ENCODE results near the gene OR2V1.
A peak's percentile ranks its signal among the peaks of the same experiment; 100 is the strongest.

The OR2V1 gene

DNA sequence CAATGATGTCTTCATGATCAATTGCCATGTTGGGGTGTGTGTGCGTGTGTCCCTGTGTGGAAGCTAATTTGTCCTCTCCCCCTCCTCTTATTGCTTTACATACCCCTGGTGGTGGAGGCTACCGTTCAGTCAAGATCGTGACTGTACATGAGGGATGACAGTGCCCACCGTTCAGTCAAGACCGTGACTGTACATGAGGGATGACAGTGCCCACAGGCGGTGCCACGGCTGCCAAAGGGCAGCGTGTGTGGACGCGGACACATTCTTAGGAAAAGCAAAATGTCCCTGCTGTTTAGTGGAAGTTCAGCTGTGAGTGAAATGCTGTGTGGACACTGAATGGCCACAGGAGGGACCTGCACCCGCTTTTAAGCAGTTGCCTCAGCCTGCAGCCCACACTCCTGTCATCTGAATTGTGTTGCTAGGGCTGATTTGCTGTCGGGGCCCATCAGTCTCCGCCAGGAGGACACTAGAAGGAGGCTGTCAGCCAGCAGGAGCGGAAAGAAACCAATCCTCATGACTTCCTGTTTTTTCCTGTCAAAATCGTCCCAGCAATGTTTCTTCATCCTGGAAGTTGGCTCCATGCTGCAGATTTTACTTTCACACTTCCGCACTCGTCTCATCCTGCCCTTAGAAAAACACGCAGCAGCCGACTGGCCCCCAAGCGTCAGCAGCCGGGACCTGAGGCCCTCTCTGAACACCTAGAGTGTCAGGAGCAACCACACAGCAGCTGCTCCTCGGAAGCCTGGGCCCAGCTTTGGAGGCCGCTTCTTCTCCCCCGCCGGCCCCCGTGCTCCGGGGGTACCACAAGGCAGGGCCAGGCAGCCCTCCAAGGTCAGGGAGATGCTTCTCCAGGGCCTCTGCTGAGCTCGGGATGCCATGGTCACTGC, 9.1 kb downstream of the OR2V1 start:
- TF ChIP-seq, protein P1, sequence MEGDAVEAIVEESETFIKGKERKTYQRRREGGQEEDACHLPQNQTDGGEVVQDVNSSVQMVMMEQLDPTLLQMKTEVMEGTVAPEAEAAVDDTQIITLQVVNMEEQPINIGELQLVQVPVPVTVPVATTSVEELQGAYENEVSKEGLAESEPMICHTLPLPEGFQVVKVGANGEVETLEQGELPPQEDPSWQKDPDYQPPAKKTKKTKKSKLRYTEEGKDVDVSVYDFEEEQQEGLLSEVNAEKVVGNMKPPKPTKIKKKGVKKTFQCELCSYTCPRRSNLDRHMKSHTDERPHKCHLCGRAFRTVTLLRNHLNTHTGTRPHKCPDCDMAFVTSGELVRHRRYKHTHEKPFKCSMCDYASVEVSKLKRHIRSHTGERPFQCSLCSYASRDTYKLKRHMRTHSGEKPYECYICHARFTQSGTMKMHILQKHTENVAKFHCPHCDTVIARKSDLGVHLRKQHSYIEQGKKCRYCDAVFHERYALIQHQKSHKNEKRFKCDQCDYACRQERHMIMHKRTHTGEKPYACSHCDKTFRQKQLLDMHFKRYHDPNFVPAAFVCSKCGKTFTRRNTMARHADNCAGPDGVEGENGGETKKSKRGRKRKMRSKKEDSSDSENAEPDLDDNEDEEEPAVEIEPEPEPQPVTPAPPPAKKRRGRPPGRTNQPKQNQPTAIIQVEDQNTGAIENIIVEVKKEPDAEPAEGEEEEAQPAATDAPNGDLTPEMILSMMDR (conservative IDR thresholded peaks at IDR 0.05; ENCODE audit: low read length): no peak
- DNase-seq (ENCODE audit: low read depth): no peak
- H3K4me3 ChIP-seq (ENCODE audit: low read length): no peak overlapping the region

DNA sequence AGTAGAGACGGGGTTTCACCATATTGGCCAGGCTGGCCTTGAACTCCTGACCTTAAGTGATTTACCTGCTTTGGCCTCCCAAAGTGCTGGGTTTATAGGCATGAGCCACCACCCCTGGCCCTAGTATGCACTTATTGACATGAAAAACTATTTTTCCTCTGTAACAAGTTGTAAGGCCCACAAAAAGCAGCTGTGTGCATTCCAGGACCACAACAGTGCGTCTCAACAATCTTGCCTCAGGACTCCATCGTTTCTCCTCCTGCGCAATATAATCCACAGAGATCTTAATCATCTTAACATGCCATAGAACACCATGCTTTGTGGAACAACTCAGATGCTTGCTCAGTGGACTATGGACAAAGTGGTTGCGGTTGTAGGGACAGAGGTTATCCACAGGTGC, 10.2 kb downstream of the OR2V1 start:
- TF ChIP-seq, protein P1 (conservative IDR thresholded peaks at IDR 0.05; ENCODE audit: low read length): no peak
- H3K4me3 ChIP-seq (ENCODE audit: low read length): no peak overlapping the region
- no peak for DNase-seq (ENCODE audit: low read depth)

DNA sequence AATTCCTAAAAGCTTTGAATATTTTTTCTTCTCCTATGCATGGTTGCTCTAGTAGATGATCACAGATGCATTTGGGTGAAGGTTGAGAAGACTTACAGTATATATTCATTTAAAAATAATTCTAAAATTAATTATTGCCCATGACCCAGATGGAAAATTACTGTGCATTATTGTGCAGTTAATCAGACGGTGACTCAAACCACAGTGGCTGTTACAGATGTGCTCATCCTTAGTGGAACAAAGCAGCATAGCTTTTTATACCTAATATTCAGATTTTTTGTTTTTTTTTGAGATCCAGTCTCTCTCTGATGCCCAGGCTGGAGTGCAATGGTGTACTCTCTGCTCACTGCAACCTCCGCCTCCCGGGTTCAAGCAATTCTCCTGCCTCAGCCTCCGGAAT, 10.7 kb downstream of the OR2V1 start:
- peak; percentile 43 for DNase-seq (ENCODE audit: low read depth)
- TF ChIP-seq, protein P1 (conservative IDR thresholded peaks at IDR 0.05; ENCODE audit: low read length): no peak
- H3K4me3 ChIP-seq (ENCODE audit: low read length): no peak overlapping the region

DNA sequence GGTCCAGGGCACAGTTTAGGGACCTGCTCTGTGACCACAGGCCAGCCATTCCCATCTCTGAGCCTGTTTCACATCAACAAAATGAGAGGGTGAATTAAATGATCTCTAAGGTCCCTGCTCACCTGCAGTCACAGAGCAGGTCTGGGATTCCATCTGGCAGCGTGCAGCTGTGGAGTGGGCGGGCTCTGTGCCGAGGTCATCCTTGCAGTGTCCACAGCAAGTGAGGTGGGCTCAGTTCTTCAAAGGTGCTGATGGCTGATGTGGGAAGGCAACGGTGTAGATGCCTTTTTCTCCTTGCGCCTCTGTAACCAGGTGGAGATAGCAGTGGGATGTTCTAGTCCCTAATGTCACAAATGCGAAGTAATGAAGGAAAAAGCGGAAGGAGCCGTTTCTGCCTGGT, 11.9 kb downstream of the OR2V1 start:
- no peak overlapping the region for H3K4me3 ChIP-seq (ENCODE audit: low read length)
- no peak for DNase-seq (ENCODE audit: low read depth)
- TF ChIP-seq, protein P1 (conservative IDR thresholded peaks at IDR 0.05; ENCODE audit: low read length): no peak

DNA sequence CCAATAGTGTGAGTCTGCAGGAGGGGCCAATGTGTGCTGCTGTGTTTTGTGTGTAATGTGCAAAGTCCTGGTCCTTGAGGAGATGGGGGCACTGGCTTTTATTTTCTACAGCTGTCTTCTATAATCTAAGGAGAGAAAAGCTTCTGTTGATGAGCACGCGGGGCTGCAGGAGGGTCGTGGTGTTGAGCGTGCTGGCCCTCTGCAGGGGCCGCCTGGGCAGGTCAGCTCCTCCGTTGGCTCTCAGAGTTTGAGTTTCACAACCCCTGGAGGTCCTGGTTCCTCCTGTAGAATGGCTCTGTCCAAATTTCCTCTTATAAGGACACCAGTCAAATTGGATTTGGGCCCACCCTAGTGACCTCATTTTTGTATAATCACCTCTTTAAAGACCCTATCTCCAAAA, 12.6 kb downstream of the OR2V1 start:
- DNase-seq (ENCODE audit: low read depth): no peak
- TF ChIP-seq, protein P1 (conservative IDR thresholded peaks at IDR 0.05; ENCODE audit: low read length): no peak
- H3K4me3 ChIP-seq (ENCODE audit: low read length): no peak overlapping the region

DNA sequence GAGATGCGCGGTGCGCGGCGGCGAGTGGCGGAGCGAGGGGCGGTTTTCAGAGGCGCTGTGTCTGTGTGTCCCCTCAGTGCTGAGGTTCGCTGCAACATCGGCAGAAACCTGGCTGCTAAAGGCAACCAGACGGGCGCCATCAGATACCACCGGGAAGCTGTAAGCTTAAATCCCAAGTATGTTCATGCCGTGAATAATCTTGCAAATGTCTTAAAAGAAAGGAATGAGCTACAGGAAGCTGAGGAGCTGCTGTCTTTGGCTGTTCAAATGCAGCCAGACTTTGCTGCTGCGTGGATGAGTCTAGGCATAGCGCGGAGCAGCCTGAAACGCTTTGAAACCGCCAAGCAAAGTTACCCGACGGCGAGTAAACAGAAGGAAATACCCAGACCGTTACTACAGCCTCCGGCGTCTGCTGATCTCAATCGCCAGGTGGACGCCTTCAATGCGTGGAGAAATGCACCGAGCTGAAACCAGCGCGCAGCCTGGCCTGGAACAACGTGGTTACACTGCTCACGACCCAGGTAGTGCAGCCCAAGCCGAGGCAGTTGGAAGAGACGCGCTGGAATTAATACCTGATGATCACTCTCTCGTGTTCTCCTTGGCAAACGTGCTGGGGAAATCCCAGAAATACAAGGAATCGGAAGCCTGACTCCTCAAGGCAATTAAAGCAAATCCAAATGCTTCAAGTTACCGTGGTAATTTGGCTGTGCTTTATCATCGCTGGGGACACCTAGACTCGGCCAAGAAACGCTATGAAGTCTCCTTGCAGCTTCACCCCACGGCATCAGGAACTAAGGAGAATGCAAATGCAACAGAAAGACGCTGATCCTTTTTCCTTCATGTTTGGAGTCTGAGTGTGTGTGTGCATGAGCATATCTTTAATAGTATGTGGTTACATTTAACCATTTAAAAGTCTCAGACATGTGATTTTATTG, 15.9 kb downstream of the OR2V1 start:
- peak; percentile 39 for DNase-seq (ENCODE audit: low read depth)
- peak overlapping the region; percentile 51 for H3K4me3 ChIP-seq (ENCODE audit: low read length)
- TF ChIP-seq, protein P1 (conservative IDR thresholded peaks at IDR 0.05; ENCODE audit: low read length): no peak
